GM18868 (cell line): ENCODE data around the gene FNDC7.
A peak's percentile ranks its signal among the peaks of the same experiment; 100 is the strongest.
"Not testable (repeated sequence)": the region's sequence is repeated elsewhere in the genome, so short reads cannot be mapped to it uniquely, and the experiment has no call there.

ENCODE experiments used
- ATAC-seq: cut with Tn5 transposase; IDR thresholded peaks from one replicate; pipeline ENCODE4 v1.9.1; 2021; ENCODE audit warnings: mild to moderate bottlenecking, moderate library complexity; ENCODE audit not compliant: unreplicated experiment

FNDC7 gene, protein sequence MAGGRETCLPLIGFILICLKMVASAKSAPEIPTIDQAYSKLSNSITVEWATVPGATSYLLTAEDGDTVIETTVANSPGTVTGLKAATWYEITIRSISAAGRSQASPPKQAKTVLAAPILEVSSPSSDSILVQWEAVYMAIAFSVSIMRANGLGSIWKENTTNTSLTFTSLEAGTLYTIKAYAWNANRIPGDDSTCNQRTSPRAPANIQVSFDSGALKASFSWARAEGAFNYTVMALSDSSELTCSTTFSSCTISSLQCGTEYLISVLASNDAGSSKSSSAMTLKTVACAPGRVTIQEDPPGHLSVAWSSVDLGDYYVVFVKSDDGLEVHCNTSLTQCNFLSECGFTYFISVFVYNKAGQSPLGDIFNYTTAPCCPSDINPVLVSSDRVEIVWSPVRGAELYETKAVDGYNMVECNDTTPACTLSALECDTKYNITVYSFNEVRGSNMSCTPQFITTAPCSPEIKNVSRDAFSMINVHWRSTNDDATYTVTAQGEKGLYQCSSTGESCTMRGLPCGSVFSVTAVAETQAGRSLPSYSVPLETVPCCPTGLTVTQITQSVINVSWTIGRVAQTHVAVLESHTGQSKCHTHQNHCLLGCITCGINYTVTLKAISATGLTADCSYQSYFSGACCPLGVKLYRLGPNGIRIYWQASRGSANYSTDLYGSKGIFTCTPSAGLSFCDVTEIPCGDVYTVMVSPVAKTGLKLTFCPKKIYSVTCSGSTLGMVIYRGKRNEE

GRCh38 chr1:108712606-108713150 lies at the start of gene FNDC7:
FNDC7 (plus strand) TSS chr1:108712908; CDS start chr1:108712934, 26 bp downstream.
- no peak for ATAC-seq

- no peak for ATAC-seq
Observed at GRCh38 chr1:108663074-108663473, 49.6 kb upstream of the FNDC7 start.

DNA sequence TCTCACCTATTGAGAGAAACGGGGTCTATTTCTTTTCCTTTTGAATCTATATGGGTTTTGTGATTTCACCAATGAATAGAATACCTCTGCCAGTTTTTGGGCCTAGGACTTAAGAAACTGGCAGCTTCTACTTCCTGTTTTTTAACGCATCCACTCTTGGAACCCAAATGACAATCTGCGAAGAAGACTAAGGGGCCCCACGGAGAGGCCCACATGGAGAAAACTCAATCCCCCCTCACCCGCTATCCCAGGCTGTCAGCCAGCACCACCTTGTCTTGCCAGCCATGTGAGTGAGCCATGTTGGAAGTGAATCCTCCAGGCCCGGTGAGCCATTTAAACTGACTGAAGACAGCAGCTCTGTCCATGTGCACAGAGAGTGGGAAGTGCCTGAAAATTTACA lies 48.2 kb upstream of the FNDC7 start:
- ATAC-seq = no peak

DNA sequence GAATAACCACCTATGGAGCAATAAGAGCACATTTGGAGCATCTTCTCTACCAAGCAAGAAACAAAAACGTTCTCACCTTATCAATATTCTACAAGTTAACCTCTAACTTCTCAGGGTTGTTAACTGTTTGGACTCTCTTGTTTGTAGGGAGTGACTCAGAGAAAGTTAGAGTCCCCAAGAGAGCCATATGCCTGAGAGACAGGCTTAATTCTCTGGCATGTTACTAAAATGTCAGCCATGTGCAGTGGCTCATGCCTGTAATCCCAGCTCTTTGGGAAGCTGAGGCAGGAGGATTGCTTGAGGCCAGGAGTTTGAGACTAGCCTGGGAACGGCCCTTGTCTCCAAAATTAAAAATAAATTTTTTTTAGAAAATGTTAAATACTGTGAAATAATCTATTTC lies 47.6 kb upstream of the FNDC7 start:
- ATAC-seq = no peak

DNA sequence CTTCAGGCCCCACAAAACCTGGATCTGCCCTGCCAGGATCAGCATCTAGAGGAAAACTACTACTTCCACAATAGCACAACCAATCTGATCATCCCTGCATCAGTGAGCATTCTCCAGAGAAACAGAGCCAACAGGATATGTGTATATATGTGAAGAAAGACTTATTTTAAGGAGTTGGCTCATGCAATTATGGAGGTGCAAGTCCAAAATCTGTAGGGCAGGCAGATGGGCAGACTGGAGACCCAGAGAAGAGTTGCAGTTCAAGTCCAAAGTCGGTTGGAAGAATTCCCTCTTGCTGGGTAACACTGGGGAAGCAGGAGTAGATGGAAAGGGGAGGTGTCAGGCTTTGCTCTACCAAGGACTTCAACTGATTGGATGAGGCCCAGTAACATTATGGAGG lies 46.9 kb upstream of the FNDC7 start:
- no peak for ATAC-seq

- not testable (repeated sequence) for ATAC-seq
Observed at GRCh38 chr1:108667422-108667821, 45.3 kb upstream of the FNDC7 start.

GRCh38 chr1:108668777-108669176 lies 43.9 kb upstream of the FNDC7 start:
- no peak for ATAC-seq

GRCh38 chr1:108669679-108670078 lies 43.0 kb upstream of the FNDC7 start:
- no peak for ATAC-seq

GRCh38 chr1:108670131-108670773 lies 42.5 kb upstream of the FNDC7 start:
- no peak for ATAC-seq

GRCh38 chr1:108671143-108671542 lies 41.6 kb upstream of the FNDC7 start:
- ATAC-seq = no peak

DNA sequence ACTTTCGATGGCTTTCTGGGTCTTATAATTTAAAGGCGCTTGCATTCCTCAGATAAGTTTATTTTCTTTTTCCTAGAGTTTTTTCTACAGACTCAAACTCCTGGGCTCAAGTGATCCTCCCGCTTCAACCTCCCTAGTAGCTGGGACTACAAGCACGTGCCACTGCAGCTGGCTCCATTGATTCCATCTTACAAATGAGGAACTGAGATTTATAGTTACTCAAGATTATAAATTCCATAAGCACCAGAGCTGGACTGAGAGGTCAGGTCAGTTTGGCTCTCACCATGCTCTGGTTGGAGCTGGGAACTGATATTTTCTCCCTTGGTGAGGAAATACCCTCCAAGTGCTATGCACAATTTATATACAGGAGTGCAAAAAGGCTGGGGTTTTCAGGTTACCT lies 34.0 kb upstream of the FNDC7 start:
- no peak for ATAC-seq

DNA sequence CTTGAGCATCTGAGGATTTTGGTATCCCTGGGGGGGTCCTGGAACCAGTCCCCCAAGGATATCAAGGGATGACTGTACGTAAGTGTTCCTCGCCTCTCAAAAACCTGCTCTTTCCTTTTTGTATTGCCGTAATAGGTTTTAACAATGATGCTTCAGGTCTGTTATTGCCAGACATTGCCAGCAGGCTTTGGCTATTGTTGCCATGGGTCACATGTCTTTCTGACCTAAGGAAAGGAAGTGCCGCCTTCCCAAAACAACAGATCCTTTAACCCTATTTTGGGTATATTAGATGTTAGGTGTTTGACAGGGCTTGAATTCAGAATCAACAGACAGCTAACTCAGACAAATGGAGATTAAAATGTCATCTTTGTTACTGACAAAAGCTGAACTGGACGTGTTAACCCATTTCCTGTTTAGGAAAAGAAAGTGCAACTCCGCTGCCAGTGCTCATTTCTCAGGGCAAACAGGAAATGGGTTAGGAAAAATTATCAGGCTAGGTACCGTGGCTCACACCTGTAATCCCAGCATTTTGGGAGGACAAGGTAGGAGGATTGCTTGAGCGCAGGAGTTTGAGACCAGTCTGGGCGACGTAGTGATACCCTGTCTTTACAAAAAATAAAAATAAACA lies 33.0 kb upstream of the FNDC7 start:
- no peak for ATAC-seq

GRCh38 chr1:108681701-108682100 lies 31.0 kb upstream of the FNDC7 start:
- not testable (repeated sequence) for ATAC-seq

GRCh38 chr1:108685529-108685928 lies 27.2 kb upstream of the FNDC7 start:
- ATAC-seq = no peak

- no peak for ATAC-seq
Observed at GRCh38 chr1:108686614-108687313, 25.9 kb upstream of the FNDC7 start.

- peak; percentile 0 for ATAC-seq
Observed at GRCh38 chr1:108691128-108691941, 21.4 kb upstream of the FNDC7 start.

GRCh38 chr1:108691942-108692723 lies 20.6 kb upstream of the FNDC7 start, which contains the start of gene PRPF38B:
PRPF38B (plus strand) TSS chr1:108692310; CDS start chr1:108692592, 282 bp downstream.
- ATAC-seq = peak; percentile 94
